Mesendoderm (in vitro differentiated cells): ENCODE measurements around the gene ERC2.

Source experiments
- DNase-seq: peaks from one replicate; pipeline ENCODE4 v3.0.0; 2013
- H2AK5ac ChIP-seq: 2 replicates; pipeline ENCODE4 v1.6.1; 2013; ENCODE audit warnings: low read length, inconsistent platforms
- H2BK120ac ChIP-seq: 2 replicates; pipeline ENCODE4 v1.6.1; 2013; ENCODE audit warnings: low read depth, mild to moderate bottlenecking, low read length, moderate library complexity, mixed read lengths
- H2BK15ac ChIP-seq: replicated peaks from 2 replicates; pipeline ENCODE4 v1.6.1; 2013; ENCODE audit warnings: low read depth, mild to moderate bottlenecking, moderate library complexity
- H2BK5ac ChIP-seq: 2 replicates; pipeline ENCODE4 v1.6.1; 2013; ENCODE audit warnings: low read length, inconsistent platforms
- H3K18ac ChIP-seq: 2 replicates; pipeline ENCODE4 v1.6.1; 2013; ENCODE audit warnings: mild to moderate bottlenecking, low read length, mixed read lengths
- H3K23ac ChIP-seq: one replicate; pipeline ENCODE4 v1.6.1; 2013; ENCODE audit warnings: low read length
- H3K27ac ChIP-seq: 2 replicates; pipeline ENCODE4 v1.5.1; 2013; ENCODE audit warnings: low read depth, mild to moderate bottlenecking, inconsistent platforms, low read length, moderate library complexity
- H3K27me3 ChIP-seq: 2 replicates; pipeline ENCODE4 v1.6.1; 2013; ENCODE audit warnings: low read length, control low read depth, mild to moderate bottlenecking, inconsistent platforms; ENCODE audit not compliant: insufficient read depth, poor library complexity
- H3K36me3 ChIP-seq: 2 replicates; pipeline ENCODE4 v1.6.1; 2013; ENCODE audit warnings: low read length, inconsistent platforms; ENCODE audit not compliant: control insufficient read depth, insufficient read depth
- H3K4ac ChIP-seq: one replicate; pipeline ENCODE4 v1.6.1; 2013; ENCODE audit warnings: low read depth, mild to moderate bottlenecking, low read length, moderate library complexity
- H3K4me1 ChIP-seq: 2 replicates; pipeline ENCODE4 v1.6.1; 2013; ENCODE audit warnings: low read depth, low read length, inconsistent platforms; ENCODE audit not compliant: control insufficient read depth
- H3K4me2 ChIP-seq: 2 replicates; pipeline ENCODE4 v1.6.1; 2013; ENCODE audit warnings: low read length
- H3K4me3 ChIP-seq: 2 replicates; pipeline ENCODE4 v1.5.1; 2013; ENCODE audit warnings: mild to moderate bottlenecking, low read length
- H3K56ac ChIP-seq: one replicate; pipeline ENCODE4 v1.6.1; 2013; ENCODE audit warnings: low read length
- H3K79me1 ChIP-seq: 2 replicates; pipeline ENCODE4 v1.6.1; 2013; ENCODE audit warnings: low read length, inconsistent platforms
- H3K79me2 ChIP-seq: 2 replicates; pipeline ENCODE4 v1.6.1; 2013; ENCODE audit warnings: mild to moderate bottlenecking, low read length; ENCODE audit not compliant: control insufficient read depth, insufficient read depth
- H3K9ac ChIP-seq: 2 replicates; pipeline ENCODE4 v1.6.1; 2013; ENCODE audit warnings: low read length, inconsistent platforms
- H4K5ac ChIP-seq: one replicate; pipeline ENCODE4 v1.6.1; 2013; ENCODE audit warnings: low read length
- H4K8ac ChIP-seq: one replicate; pipeline ENCODE4 v1.6.1; 2013; ENCODE audit warnings: low read depth, mild to moderate bottlenecking, control low read depth, low read length, moderate library complexity
- WGBS: extraction: QIAGEN DNeasy Blood & Tissue Kit; methylation state at CpG from one replicate; pipeline ENCODE4 v1.1.7; 2013; ENCODE audit warnings: low lambda C conversion rate, missing lambda C conversion rate; ENCODE audit not compliant: insufficient coverage; ENCODE audit errors: extremely low coverage; 5-methylcytosine and 5-hydroxymethylcytosine counted together

Gene ERC2

GRCh38 chr3:55545995-55546394 is 922.3 kb downstream of the ERC2 start:
- H3K27ac ChIP-seq, result no peak overlapping the region
- no CpG with 5 or more reads among the region's 6 CpGs for WGBS

DNA sequence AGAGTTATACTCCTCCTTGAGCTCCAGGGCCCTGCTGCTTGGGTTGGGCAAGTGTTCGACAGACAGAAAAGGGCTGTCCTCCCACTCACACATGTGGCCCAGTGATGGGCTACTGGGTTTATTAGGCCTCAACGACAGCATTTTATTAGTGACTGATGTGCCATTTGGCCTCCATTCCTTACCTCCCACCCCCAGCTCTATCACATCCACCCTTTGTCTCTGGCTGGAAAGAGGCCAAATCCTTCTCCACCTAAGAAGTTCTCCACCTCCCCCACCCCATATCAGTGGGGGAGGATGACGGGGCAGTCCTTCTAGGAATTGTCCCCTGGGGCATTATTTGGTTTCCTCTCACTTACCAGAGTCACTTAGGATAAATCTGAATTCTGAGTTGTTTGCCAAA is 924.0 kb downstream of the ERC2 start:
- Histone ChIP-seq H3K36me3 (no peaks in the 10 kb centered on the region), H2BK120ac (no peak overlapping the region), H3K79me2 (no peaks in the 10 kb centered on the region), H2BK5ac (peak overlapping the region; percentile 37), H3K4me2 (no peak overlapping the region), H3K23ac (no peak overlapping the region), H3K4me3 (no peak overlapping the region), H3K4ac (no peak overlapping the region), H3K4me1 (peaks cover 26% of the 10 kb centered on the region), H2BK15ac (no peak overlapping the region), H3K18ac (no peak overlapping the region), H3K27ac (no peak overlapping the region), H3K56ac (peak overlapping the region; percentile 66), H4K8ac (no peak overlapping the region), H2AK5ac (peak overlapping the region; percentile 84), H3K27me3 (no peaks in the 10 kb centered on the region), H3K9ac (no peak overlapping the region), H4K5ac (no peak overlapping the region), H3K79me1 (no peaks in the 10 kb centered on the region)
- DNase-seq, result peak; percentile 79
- WGBS, result no CpG with 5 or more reads among the region's 3 CpGs

More at GRCh38 chr3:55545995-55546394, 922.3 kb downstream of the ERC2 start:
- Histone ChIP-seq H3K4me1 (peaks cover 16% of the 10 kb centered on the region), H3K4ac (no peak overlapping the region), H3K56ac (no peak overlapping the region), H3K79me2 (no peaks in the 10 kb centered on the region), H3K36me3 (no peaks in the 10 kb centered on the region), H3K4me3 (no peak overlapping the region), H3K9ac (no peak overlapping the region), H3K79me1 (no peaks in the 10 kb centered on the region), H2AK5ac (no peak overlapping the region), H4K5ac (no peak overlapping the region), H2BK120ac (no peak overlapping the region), H3K27me3 (no peaks in the 10 kb centered on the region), H2BK15ac (peak overlapping the region; percentile 9), H3K4me2 (no peak overlapping the region), H3K18ac (no peak overlapping the region), H3K23ac (no peak overlapping the region), H4K8ac (no peak overlapping the region), H2BK5ac (no peak overlapping the region)
- DNase-seq, result peak; percentile 27

DNA sequence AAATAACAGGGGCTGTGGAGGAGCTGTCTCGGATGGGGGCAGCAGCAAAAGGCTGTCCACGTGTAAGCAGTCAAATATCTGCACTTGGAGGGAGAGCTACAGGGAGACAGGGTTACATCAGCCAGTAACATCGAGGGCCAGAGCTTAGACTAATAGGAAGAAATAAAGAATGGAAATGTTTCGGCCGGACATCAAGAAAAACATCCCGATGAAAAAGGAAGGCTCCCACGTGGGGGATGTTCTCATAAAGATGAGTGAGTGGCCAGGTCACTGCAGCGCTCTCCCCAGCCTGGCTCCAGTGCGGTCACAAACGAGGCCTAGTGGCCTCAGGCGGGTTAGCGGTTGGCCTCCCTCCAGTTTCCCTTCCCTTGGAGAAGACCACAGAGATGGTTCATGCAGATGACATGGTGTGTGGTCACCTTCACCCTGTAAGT is 925.1 kb downstream of the ERC2 start:
- Histone ChIP-seq H3K9ac (no peak overlapping the region), H3K56ac (no peak overlapping the region), H4K8ac (no peak overlapping the region), H3K27ac (no peak overlapping the region), H2BK120ac (no peak overlapping the region), H2BK5ac (no peak overlapping the region), H3K4me2 (no peak overlapping the region), H4K5ac (no peak overlapping the region), H3K79me2 (no peaks in the 10 kb centered on the region), H3K18ac (no peak overlapping the region), H3K4me1 (peaks cover 26% of the 10 kb centered on the region), H2AK5ac (no peak overlapping the region), H3K36me3 (no peaks in the 10 kb centered on the region), H2BK15ac (no peak overlapping the region), H3K27me3 (no peaks in the 10 kb centered on the region), H3K4ac (no peak overlapping the region), H3K79me1 (no peaks in the 10 kb centered on the region), H3K4me3 (no peak overlapping the region), H3K23ac (no peak overlapping the region)
- DNase-seq, result no peak
- no CpG with 5 or more reads among the region's 12 CpGs for WGBS

DNA sequence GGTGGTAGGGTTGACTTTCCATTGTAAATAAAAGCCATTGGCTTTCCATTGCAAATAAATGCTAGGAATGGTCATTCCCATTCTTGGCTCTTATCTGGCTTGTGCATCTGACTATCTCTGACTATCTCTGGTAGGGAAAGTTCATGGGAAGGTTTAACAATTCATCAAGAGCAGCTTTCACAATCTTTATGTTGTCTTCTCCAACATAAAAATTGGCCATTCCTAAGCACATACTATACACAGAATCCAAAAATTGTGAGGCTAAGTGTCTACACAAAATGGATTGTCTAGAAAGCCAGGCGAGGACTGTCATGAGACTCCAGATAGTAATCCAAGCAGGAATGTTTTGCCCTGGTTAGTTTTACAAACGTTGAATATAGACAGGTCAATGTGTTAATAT is 926.8 kb downstream of the ERC2 start:
- no peak overlapping the region for H2BK5ac ChIP-seq
- no peak overlapping the region for H4K5ac ChIP-seq
- H3K36me3 ChIP-seq, result no peaks in the 10 kb centered on the region
- no peak overlapping the region for H3K4me2 ChIP-seq
- no peak overlapping the region for H2BK15ac ChIP-seq
- H2BK120ac ChIP-seq, result no peak overlapping the region
- no peak overlapping the region for H2AK5ac ChIP-seq
- no peaks in the 10 kb centered on the region for H3K79me1 ChIP-seq
- no peak overlapping the region for H3K9ac ChIP-seq
- no peak overlapping the region for H4K8ac ChIP-seq
- WGBS, result no CpG with 5 or more reads among the region's 2 CpGs
- no peaks in the 10 kb centered on the region for H3K79me2 ChIP-seq
- no peak overlapping the region for H3K4me3 ChIP-seq
- H3K23ac ChIP-seq, result no peak overlapping the region
- DNase-seq, result no peak
- no peak overlapping the region for H3K4ac ChIP-seq
- no peak overlapping the region for H3K27ac ChIP-seq
- H3K4me1 ChIP-seq, result peaks cover 26% of the 10 kb centered on the region
- peak overlapping the region; percentile 19 for H3K18ac ChIP-seq
- no peak overlapping the region for H3K56ac ChIP-seq
- H3K27me3 ChIP-seq, result no peaks in the 10 kb centered on the region

- Histone ChIP-seq H3K23ac (no peak overlapping the region), H3K9ac (no peak overlapping the region), H4K8ac (no peak overlapping the region), H3K18ac (peak overlapping the region; percentile 19), H3K36me3 (no peaks in the 10 kb centered on the region), H3K56ac (no peak overlapping the region), H3K27me3 (no peaks in the 10 kb centered on the region), H2BK15ac (no peak overlapping the region), H2BK120ac (no peak overlapping the region), H3K79me1 (no peaks in the 10 kb centered on the region), H3K27ac (no peak overlapping the region), H3K4me1 (peaks cover 26% of the 10 kb centered on the region), H3K4me3 (no peak overlapping the region), H2AK5ac (no peak overlapping the region), H3K79me2 (no peaks in the 10 kb centered on the region), H3K4me2 (no peak overlapping the region), H3K4ac (no peak overlapping the region), H2BK5ac (no peak overlapping the region), H4K5ac (no peak overlapping the region)
- no peak for DNase-seq
- WGBS, result no CpG with 5 or more reads among the region's 3 CpGs
Observed at GRCh38 chr3:55541016-55541415, 927.3 kb downstream of the ERC2 start.

GRCh38 chr3:55540579-55540978 is 927.7 kb downstream of the ERC2 start:
- Histone ChIP-seq H3K4me3 (no peak overlapping the region), H2BK5ac (no peak overlapping the region), H3K18ac (no peak overlapping the region), H3K4me2 (no peak overlapping the region), H3K23ac (no peak overlapping the region), H4K5ac (no peak overlapping the region), H4K8ac (no peak overlapping the region), H3K27ac (no peak overlapping the region), H3K9ac (no peak overlapping the region), H2AK5ac (no peak overlapping the region), H3K36me3 (no peaks in the 10 kb centered on the region), H3K79me2 (no peaks in the 10 kb centered on the region), H3K27me3 (no peaks in the 10 kb centered on the region), H3K4ac (no peak overlapping the region), H2BK120ac (no peak overlapping the region), H3K4me1 (peaks cover 26% of the 10 kb centered on the region), H3K56ac (no peak overlapping the region), H2BK15ac (no peak overlapping the region), H3K79me1 (no peaks in the 10 kb centered on the region)
- no CpG with 5 or more reads among the region's 5 CpGs for WGBS
- peak; percentile 49 for DNase-seq
